GM12864 (cell line): ENCODE data around the gene ANKRD63.

Source experiments
- DNase-seq: peaks from one replicate; pipeline ENCODE4 v3.0.0-alpha.2; 2011; ENCODE audit warnings: low read depth
- H3K4me3 ChIP-seq: 2 replicates; pipeline ENCODE4 v1.5.1; 2011; ENCODE audit warnings: mild to moderate bottlenecking, low read depth, low read length, control low read depth
- CTCF ChIP-seq: IDR thresholded peaks from 2 replicates; pipeline ENCODE4 v1.5.1; 2011; ENCODE audit warnings: low read depth, mild to moderate bottlenecking, moderate library complexity, low read length, control low read depth, inconsistent platforms; ENCODE audit errors: missing control alignments

The ANKRD63 gene

GRCh38 chr15:40285554-40286011, 2.7 kb upstream of the ANKRD63 start:
- no peak overlapping the region for H3K4me3 ChIP-seq
- TF ChIP-seq CTCF = no peak
- DNase-seq = no peak

GRCh38 chr15:40285151-40285550, 2.3 kb upstream of the ANKRD63 start:
- H3K4me3 ChIP-seq = no peak overlapping the region
- no peak for DNase-seq
- no peak for TF ChIP-seq CTCF

GRCh38 chr15:40283615-40284300, 894 bp upstream of the ANKRD63 start:
- no peak for TF ChIP-seq CTCF
- no peak overlapping the region for H3K4me3 ChIP-seq
- no peak for DNase-seq

DNA sequence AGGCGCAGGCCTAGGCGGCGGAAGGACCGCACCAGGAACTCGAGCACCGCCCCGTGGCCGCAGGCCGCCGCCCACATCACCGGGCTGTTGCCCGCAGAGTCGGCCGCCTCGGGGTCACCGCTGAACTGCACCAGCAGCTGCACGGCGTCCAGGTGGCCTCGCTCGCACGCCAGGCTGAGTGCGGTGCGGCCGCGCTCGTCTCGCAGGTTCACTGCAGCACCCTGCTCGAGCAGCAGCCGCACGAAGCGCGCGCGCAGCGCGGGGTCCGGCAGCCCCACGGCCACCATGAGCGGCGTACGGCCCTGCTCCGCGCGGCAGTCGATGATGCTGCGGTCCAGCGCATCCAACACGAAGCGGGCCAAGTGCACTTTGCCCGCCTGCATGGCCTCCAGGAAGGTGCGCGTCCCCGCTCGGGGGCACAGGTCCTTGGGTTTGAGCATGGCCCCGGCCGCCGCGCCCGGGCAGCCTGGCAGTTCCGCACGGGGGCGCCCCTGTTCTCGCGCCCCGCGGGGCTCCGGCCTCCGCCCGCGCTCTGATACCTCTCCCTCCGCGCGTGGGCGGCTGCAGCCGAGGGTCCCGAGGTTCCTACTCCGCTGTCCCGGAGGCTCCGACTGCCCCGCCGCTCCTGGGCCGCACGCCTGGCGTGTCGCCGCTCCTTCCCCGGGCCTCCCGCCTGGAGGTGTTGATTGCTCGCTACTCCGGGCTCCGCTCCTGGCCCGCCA, 556 bp downstream of the ANKRD63 start:
- peak overlapping the region; percentile 51 for H3K4me3 ChIP-seq
- DNase-seq = no peak
- TF ChIP-seq CTCF = peak; percentile 40

DNA sequence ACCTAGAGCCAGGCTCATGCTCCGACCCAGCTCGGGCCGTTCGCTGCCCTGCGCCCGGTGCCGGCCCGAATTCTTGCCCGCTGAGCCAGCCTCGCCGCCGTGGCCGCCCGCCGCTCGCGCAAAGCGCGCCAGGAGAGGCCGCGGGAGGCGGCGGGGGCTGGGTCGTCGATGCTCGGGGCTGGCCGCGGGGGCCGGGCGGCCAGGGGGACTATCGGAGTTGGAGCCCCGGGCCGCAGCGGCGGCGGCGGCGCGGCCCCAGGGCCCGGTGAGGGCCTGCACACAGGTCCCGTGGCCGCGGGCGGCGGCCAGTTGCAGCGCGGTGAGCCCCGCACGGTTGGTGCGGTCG, 1.1 kb downstream of the ANKRD63 start:
- TF ChIP-seq CTCF = no peak
- DNase-seq = no peak
- peak overlapping the region; percentile 51 for H3K4me3 ChIP-seq

DNA sequence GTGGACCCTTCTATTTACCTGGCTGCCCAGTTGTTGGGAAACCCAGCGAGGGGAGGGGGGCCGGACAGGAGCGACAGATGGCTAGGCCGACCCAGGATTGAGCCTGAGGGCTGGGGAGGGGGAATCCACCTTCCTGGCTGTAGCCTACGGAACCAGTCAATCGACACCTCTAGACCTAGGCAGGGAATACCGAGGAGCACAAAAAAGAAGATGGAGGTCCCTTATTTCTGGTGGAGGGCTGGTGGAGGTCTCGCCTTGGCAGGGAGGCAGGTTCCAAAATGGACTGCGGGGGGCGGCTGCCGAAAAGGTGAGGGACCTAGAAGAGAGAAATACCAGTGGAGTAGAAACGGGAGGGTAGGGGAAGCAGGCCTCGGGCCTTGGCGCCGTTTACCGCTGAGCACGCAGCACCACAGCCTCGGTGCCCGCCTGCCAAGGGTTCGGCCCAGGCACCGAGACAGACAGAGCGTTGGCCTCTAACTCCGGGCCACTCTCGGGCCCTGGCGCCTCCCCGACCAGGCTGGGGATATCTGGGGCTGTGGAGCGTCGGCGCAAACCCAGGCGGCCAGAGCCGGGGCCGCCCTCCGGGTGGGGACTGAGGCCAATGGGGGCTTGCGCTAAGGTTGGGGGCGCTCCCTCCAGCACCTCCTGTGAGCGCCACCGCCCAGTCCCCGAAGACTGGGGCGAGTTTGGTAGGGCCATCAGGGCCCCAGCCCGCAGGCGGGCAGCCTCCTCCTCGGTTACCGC, 1.6 kb downstream of the ANKRD63 start:
- no peak overlapping the region for H3K4me3 ChIP-seq
- no peak for TF ChIP-seq CTCF
- DNase-seq = no peak
